Epithelial cell of prostate (primary cell): ENCODE data around the gene CFAP92.

ENCODE experiments used
- DNase-seq: peaks from one replicate; pipeline ENCODE4 v3.0.0-alpha.2; 2011; ENCODE audit warnings: low read depth, low spot score
- H3K27ac ChIP-seq: fragments of 450-650 bp; 2 replicates; pipeline ENCODE4 v1.5.1; 2017; ENCODE audit warnings: mild to moderate bottlenecking

Gene CFAP92

DNA sequence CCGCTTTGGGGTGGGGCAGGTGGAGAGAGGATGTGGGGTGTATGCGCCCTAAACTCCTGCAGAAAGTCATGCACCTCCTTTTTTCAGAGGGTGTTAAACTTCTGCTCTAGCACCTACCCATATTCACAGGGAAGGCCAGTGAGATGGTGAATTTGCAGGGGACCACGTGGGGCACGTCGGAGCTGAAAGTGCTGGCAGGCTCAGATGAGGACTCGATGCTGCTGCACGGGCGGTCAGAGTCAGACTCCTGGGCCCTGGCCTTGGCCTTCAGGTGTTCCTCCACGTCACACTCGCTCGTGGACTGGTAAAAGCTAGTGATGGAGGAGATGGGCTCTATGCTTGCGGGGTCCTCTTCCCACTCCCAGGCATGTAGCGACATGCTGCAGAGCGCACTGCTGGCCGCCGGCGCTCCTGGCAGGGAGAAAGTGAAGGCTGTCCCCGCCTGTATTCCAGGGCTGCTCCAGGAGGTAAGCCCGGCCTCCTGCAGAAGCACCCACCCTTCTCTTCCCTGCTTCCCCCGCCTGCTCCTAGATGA is 883 bp downstream of the CFAP92 start:
- no peak for DNase-seq
- H3K27ac ChIP-seq = no peak overlapping the region

- H3K27ac ChIP-seq = no peak overlapping the region
- DNase-seq = no peak
Measured at GRCh38 chr3:128991355-128991895, 2.5 kb downstream of the CFAP92 start.

DNA sequence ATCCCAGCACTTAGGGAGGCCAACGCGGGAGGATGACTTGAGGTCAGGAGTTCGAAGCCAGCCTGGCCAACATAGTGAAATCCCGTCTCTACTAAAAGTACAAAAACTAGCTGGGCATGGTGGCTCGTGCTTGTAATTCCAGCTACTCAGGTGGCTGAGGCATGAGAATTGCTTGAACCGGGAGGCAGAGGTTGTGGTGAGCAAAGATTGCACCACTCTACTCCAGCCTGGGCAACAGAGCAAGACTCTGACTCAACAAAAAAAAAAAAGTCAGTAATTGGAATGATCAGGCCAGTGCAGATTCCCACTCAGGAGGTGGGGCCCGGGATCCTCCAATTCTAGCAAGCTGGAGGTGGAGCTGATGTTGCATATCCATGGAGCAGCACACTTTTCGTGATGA is 5.6 kb downstream of the CFAP92 start:
- H3K27ac ChIP-seq = no peak overlapping the region
- no peak for DNase-seq

- no peak for DNase-seq
- no peak overlapping the region for H3K27ac ChIP-seq
Measured at GRCh38 chr3:128987302-128988100, 6.4 kb downstream of the CFAP92 start.

- peak overlapping the region; percentile 61 for H3K27ac ChIP-seq
- peak; percentile 91 for DNase-seq
Measured at GRCh38 chr3:128984596-128984995, 9.3 kb downstream of the CFAP92 start.

DNA sequence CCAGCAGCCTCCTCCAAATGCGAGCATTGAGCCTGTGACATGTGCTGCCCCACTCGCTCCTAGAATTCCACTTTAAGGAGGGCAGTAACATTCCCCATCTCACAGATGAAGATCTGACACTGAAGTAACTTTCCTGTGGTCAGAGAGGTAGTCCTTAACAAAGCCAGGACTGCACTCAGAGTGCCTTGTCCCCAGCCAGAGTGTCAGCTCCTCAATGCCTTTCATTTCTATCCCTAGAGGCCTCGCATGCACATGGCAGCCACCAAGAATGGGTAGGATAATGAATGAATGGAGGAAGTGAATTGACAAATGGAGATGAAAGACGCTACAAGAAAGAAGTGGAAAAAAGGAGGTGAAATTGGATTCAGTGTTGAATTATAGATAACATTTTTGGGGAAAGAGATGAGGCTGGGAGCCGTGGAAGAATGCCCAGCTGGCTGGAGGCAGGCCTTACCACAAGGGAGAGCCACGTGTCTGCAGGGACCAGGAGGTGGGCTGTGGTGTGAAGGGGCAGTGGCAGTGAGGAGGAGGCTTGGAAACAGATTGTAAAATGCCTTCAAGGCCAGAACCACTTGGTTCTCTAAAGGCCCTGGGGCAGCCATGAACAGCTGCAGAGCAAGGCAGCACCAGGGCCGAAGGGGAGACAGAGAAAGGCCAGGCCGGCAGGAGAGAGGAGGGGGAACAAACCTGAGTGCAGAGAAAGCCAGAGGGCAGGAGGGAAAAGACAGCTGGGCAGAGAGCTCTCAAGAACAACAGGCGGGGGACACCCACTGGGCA is 10.4 kb downstream of the CFAP92 start:
- DNase-seq = no peak
- H3K27ac ChIP-seq = no peak overlapping the region

GRCh38 chr3:128975276-128975675 is 18.6 kb downstream of the CFAP92 start:
- no peak for DNase-seq

GRCh38 chr3:128973988-128974564 is 19.8 kb downstream of the CFAP92 start:
- DNase-seq = no peak
- no peak overlapping the region for H3K27ac ChIP-seq

More at GRCh38 chr3:128975276-128975675, 18.6 kb downstream of the CFAP92 start:
- no peak overlapping the region for H3K27ac ChIP-seq

GRCh38 chr3:128971421-128972100 is 22.3 kb downstream of the CFAP92 start:
- no peak for DNase-seq

GRCh38 chr3:128970740-128971047 is 23.2 kb downstream of the CFAP92 start:
- no peak for DNase-seq

More at GRCh38 chr3:128971421-128972100, 22.3 kb downstream of the CFAP92 start:
- no peak overlapping the region for H3K27ac ChIP-seq

GRCh38 chr3:128969993-128970739 is 23.7 kb downstream of the CFAP92 start:
- no peak for DNase-seq
- H3K27ac ChIP-seq = no peak overlapping the region

More at GRCh38 chr3:128970740-128971047, 23.2 kb downstream of the CFAP92 start:
- no peak overlapping the region for H3K27ac ChIP-seq

DNA sequence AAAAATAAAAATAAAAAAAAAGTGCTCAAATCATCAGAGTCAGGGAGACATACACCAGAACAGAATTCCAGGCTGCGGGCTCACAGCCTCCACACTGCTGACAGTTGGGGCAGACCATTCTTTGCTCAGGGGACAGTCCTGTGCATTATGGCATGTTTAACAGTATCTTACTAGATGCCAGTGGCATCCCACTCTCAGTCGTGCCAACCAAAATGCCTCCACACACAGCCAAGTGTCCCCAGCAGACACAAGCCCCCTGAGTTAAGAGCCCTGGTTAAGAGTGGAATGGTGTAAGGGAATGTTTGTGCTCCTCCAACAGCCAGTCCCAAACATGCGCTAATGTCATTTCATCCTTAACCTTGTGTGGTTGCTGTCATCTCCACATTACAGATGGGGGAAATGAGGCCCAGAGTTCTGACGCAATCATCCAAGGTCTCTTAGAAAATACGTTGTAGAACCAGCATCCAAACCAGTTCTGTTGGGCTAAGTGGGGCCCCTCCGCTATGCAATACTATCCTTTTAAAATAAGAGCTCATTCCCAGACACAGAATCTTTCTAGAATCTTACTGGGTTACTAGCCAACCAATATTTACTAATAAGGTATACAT is 26.0 kb downstream of the CFAP92 start:
- no peak overlapping the region for H3K27ac ChIP-seq
- no peak for DNase-seq

DNA sequence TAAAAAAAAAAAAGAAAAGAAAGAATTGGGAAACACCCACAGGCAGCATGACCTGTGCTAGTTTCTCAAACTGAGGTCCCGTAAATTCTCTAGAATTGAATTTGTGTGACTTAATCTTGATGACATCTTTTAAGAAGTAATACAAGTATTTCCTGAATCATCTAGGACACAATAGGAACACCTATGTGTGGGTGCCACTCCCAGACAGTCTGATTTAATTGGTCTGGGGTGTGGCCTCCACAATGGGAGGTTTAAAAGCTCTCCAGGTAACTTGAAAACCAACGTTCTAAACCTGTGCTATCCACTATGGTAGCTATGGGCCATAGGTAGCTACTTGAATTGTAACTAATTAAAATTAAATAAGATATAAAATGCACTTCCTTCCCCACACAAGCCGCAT is 28.1 kb downstream of the CFAP92 start:
- peak; percentile 56 for DNase-seq
- H3K27ac ChIP-seq = peak overlapping the region; percentile 47

DNA sequence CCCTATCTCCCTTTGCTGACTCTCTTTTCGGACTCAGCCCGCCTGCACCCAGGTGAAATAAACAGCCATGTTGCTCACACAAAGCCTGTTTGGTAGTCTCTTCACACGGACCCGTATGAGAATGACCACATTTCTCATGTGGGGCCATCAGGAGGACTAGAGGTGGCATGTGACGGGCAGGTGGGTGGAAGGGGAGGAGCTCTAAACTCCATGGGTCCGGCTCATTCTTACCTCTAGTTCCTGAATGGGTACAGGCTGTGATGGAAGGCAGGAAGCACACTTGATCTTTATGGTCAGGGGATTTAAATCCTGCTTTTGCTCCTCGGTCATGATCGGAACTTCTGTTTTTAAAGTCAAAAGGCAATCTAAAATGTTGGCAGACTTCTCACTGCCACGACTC is 28.6 kb downstream of the CFAP92 start:
- no peak for DNase-seq
- peak overlapping the region; percentile 47 for H3K27ac ChIP-seq

- H3K27ac ChIP-seq = no peak overlapping the region
- no peak for DNase-seq
Measured at GRCh38 chr3:128956440-128956839, 37.4 kb downstream of the CFAP92 start.

DNA sequence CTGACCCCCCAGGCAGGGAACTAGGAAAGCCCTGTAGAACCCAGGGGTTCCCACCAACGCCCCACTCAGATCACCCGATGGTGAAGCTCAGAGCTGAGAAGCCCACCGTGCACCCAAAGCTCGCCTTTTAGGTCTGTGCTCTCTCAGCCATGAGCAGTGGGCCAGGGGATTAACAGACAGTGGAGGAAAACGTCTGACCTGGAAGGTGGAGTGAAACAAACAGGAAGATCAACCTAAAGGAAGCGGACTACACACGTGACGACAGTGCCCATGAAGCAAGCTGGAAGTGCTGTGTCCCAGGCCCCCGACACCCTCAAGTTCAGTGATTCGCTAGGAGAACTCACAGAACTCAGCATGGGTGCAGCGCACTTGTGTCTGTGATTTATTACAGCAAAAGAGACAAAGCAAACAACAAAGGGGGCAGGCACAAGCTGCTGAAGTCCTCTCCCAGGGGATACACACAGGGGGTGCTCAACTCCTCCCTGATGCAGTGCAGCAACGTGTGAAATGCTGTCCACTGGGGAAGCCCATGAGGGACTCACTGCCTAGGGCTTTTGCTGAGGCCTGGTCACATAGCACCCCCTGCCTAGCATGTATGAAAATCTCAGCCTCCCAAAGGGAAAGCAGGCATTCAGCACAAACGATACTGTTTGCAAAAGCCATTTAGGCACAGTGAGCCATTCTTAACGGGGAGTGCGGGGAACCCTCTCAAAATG is 43.5 kb downstream of the CFAP92 start:
- no peak for DNase-seq
- H3K27ac ChIP-seq = no peak overlapping the region

DNA sequence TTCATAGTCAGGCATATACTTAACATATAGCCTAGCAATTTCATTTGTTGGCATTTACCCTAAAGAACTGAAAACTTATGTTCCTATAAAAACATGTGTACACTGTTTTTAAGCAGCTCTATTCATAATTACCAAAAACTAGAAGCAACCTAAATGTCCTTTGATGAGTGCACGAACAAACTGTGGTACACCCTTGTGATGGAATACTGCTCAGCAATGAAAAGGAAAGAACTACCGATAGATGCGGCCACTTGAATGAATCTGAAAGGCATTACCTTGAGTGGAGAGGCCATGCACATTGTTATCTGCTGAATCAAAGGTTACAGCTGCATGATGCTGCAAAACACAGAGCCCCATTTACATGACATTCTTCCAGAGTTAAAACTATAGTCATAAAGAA is 44.7 kb downstream of the CFAP92 start:
- no peak for DNase-seq
- H3K27ac ChIP-seq = no peak overlapping the region

- no peak overlapping the region for H3K27ac ChIP-seq
- peak; percentile 12 for DNase-seq
Measured at GRCh38 chr3:128946411-128946810, 47.5 kb downstream of the CFAP92 start.

GRCh38 chr3:128945878-128946175 is 48.0 kb downstream of the CFAP92 start:
- no peak for DNase-seq
- H3K27ac ChIP-seq = no peak overlapping the region
